22Rv1 (cell line): ENCODE results near the gene TBC1D22A.

ENCODE experiments used
- H3K27ac ChIP-seq: fragments of 450-650 bp; 2 replicates; pipeline ENCODE4 v1.5.1; 2017
- CTCF ChIP-seq: fragments of 450-650 bp; IDR thresholded peaks from 2 replicates; pipeline ENCODE4 v1.5.1; 2017; ENCODE audit warnings: mild to moderate bottlenecking
- ZFX ChIP-seq: fragments of 450-650 bp; IDR thresholded peaks from 2 replicates; pipeline ENCODE4 v1.6.1; 2017; ENCODE audit warnings: antibody characterized with exemption, borderline replicate concordance

Gene TBC1D22A

GRCh38 chr22:47206666-47207218 is 444.3 kb downstream of the TBC1D22A start:
- H3K27ac ChIP-seq, result no peak overlapping the region
- TF ChIP-seq ZFX, result no peak
- TF ChIP-seq CTCF, result no peak

GRCh38 chr22:47207387-47207786 is 444.9 kb downstream of the TBC1D22A start:
- no peak for TF ChIP-seq ZFX
- H3K27ac ChIP-seq, result no peak overlapping the region

GRCh38 chr22:47207846-47208554 is 445.6 kb downstream of the TBC1D22A start:
- TF ChIP-seq CTCF (no peak), ZFX (no peak)
- H3K27ac ChIP-seq, result no peak overlapping the region

- no peak overlapping the region for H3K27ac ChIP-seq
- TF ChIP-seq ZFX, result no peak
- TF ChIP-seq CTCF, result no peak
Measured at GRCh38 chr22:47208630-47209029, 446.2 kb downstream of the TBC1D22A start.

GRCh38 chr22:47209040-47209514 is 446.6 kb downstream of the TBC1D22A start:
- no peak for TF ChIP-seq ZFX
- TF ChIP-seq CTCF, result no peak
- no peak overlapping the region for H3K27ac ChIP-seq

- TF ChIP-seq CTCF, result no peak
- no peak overlapping the region for H3K27ac ChIP-seq
Measured at GRCh38 chr22:47209547-47210023, 447.1 kb downstream of the TBC1D22A start.

GRCh38 chr22:47210112-47210657 is 447.7 kb downstream of the TBC1D22A start:
- no peak overlapping the region for H3K27ac ChIP-seq
- TF ChIP-seq ZFX (no peak), CTCF (no peak)
